ENCODE data around the gene ZCCHC7.

The ZCCHC7 gene

DNA sequence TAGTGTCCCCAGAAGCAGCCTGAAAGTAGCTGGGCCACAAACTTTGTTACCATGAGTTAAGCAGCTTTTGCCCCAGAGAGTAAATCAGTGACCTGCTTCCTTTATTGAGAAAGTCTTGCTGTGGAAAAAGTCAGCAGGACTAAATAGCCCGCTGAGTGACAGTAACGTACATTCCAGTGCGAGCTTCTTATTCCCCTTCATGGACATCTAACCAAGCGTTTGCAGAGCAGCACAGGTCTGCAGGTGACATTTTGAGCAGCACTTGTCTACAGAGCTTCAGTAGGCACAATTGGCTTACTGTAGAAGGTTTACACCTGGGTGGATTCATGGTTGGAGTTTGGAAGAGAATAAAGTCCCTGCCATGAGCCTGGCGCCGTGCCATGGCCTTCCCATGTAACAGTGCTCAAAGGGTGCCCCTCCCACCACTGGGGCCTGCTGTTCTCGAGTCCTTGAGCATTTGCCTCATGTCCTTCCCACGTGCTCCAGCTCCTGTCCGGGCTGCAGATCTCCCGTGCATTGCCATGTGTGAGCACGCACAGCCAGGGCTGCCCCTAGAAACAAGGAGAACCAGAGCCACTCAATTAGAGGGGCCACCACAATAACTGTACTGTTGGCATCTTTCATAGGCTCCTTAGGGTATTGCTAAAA lies 260.8 kb downstream of the ZCCHC7 start:
- H3K27ac ChIP-seq (ENCODE audit: low read length): peak overlapping the region; percentile 96
- peak overlapping the region; percentile 86 for H3K9ac ChIP-seq (ENCODE audit: low read length)

DNA sequence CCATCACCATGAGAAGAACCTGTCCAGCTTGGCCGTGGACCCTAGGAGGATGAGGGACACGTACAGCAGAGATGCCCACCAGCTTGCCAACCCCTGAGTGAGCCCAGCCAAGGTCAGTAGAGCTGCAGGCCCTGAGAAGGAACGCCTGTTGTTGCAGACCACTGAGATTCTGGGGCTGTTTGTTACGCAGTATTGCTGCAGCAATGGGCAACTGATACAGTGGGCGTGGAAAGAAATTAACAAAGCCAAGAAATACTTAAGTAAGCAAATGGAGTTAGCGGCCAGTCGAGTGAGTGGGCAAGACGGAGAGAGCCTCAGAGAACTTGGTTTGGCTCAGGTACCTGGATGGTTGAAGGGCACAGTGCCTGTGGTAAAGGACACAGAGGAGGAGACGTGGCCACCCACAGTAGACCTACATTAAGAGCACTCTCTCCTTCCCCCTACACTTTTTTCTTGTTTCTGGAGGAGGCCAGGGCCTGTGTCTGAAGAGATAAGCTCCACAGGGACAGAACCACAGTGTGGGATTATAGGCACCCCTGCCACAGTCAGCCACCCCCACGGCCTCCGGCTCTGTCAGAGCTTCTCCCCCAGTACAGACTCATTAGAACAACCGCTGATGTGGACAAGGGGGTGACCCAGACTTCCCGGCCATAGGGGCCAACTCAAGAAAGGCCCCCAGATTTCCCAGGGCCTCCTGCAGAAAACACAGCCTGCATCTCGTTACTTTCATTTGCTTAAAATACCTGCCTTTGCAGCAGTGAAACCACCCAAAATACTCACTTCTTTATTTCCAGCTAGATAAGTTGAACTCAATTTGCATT lies 262.0 kb downstream of the ZCCHC7 start:
- H3K4me1 ChIP-seq (ENCODE audit: low read length): peaks cover 85% of the 10 kb centered on the region
- TF ChIP-seq EZH2phosphoT487 (IDR thresholded peaks at IDR 0.05; ENCODE audit: low read depth): no peak
- TF ChIP-seq, protein P1, sequence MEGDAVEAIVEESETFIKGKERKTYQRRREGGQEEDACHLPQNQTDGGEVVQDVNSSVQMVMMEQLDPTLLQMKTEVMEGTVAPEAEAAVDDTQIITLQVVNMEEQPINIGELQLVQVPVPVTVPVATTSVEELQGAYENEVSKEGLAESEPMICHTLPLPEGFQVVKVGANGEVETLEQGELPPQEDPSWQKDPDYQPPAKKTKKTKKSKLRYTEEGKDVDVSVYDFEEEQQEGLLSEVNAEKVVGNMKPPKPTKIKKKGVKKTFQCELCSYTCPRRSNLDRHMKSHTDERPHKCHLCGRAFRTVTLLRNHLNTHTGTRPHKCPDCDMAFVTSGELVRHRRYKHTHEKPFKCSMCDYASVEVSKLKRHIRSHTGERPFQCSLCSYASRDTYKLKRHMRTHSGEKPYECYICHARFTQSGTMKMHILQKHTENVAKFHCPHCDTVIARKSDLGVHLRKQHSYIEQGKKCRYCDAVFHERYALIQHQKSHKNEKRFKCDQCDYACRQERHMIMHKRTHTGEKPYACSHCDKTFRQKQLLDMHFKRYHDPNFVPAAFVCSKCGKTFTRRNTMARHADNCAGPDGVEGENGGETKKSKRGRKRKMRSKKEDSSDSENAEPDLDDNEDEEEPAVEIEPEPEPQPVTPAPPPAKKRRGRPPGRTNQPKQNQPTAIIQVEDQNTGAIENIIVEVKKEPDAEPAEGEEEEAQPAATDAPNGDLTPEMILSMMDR (IDR thresholded peaks at IDR 0.05; ENCODE audit: low read depth, low read length): no peak
- H4K20me1 ChIP-seq (ENCODE audit: insufficient read depth, low read length): no peaks in the 10 kb centered on the region
- H3K9ac ChIP-seq (ENCODE audit: low read length): peak overlapping the region; percentile 93
- H3K4me3 ChIP-seq (ENCODE audit: low read length): no peak overlapping the region
- H2AFZ ChIP-seq (ENCODE audit: low read depth, low read length): no peak overlapping the region
- H3K27me3 ChIP-seq (ENCODE audit: low read depth, low read length): no peaks in the 10 kb centered on the region
- H3K4me2 ChIP-seq (ENCODE audit: low read length): peak overlapping the region; percentile 48
- peak overlapping the region; percentile 96 for H3K27ac ChIP-seq (ENCODE audit: low read length)
- H3K79me2 ChIP-seq (ENCODE audit: low read length): no peaks in the 10 kb centered on the region
- no peaks in the 10 kb centered on the region for H3K9me3 ChIP-seq (ENCODE audit: insufficient read depth, low read length)
- peaks cover 9% of the 10 kb centered on the region for H3K36me3 ChIP-seq (replicated peaks; ENCODE audit: low read depth, low read length)

More for the DNA sequence above, 260.8 kb downstream of the ZCCHC7 start:
- no peaks in the 10 kb centered on the region for H3K27me3 ChIP-seq (ENCODE audit: low read depth, low read length)
- H4K20me1 ChIP-seq (ENCODE audit: insufficient read depth, low read length): no peaks in the 10 kb centered on the region
- H3K36me3 ChIP-seq (replicated peaks; ENCODE audit: low read depth, low read length): peaks cover 9% of the 10 kb centered on the region
- no peak overlapping the region for H3K4me3 ChIP-seq (ENCODE audit: low read length)
- no peaks in the 10 kb centered on the region for H3K9me3 ChIP-seq (ENCODE audit: insufficient read depth, low read length)
- H3K4me1 ChIP-seq (ENCODE audit: low read length): peaks cover 92% of the 10 kb centered on the region
- H2AFZ ChIP-seq (ENCODE audit: low read depth, low read length): no peak overlapping the region
- peak overlapping the region; percentile 10; the same call in 1 of the 2 replicates for H3K4me2 ChIP-seq (ENCODE audit: low read length)
- TF ChIP-seq, protein P1 (IDR thresholded peaks at IDR 0.05; ENCODE audit: low read depth, low read length): no peak
- no peak for TF ChIP-seq EZH2phosphoT487 (IDR thresholded peaks at IDR 0.05; ENCODE audit: low read depth)
- no peaks in the 10 kb centered on the region for H3K79me2 ChIP-seq (ENCODE audit: low read length)

DNA sequence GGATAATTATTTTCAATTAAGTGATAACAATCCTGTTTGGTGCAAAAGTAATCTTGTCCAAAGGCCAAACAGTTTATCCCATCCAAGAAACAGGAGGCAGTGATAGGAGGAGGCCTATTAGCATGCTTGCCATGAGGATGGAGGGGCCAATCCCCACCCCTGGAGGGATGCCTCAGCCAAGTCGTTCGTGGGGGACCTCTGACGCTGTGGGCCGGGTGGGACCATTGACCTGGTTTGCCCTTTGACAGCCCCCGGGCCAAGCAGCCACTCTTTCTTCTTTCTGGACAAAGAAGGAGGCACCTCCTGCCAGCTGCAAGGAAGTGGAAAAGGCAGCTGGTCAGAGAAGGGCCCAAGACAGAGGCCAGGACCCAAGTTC lies 262.6 kb downstream of the ZCCHC7 start:
- peak overlapping the region; percentile 93 for H3K9ac ChIP-seq (ENCODE audit: low read length)
- H3K4me2 ChIP-seq (ENCODE audit: low read length): peak overlapping the region; percentile 48
- H3K79me2 ChIP-seq (ENCODE audit: low read length): no peaks in the 10 kb centered on the region
- no peak overlapping the region for H2AFZ ChIP-seq (ENCODE audit: low read depth, low read length)
- H3K36me3 ChIP-seq (replicated peaks; ENCODE audit: low read depth, low read length): peaks cover 9% of the 10 kb centered on the region
- H3K27ac ChIP-seq (ENCODE audit: low read length): peak overlapping the region; percentile 96
- peak overlapping the region; percentile 15; the same call in 1 of the 2 replicates for H3K4me3 ChIP-seq (ENCODE audit: low read length)
- H3K4me1 ChIP-seq (ENCODE audit: low read length): peaks cover 84% of the 10 kb centered on the region
- no peaks in the 10 kb centered on the region for H3K27me3 ChIP-seq (ENCODE audit: low read depth, low read length)
- no peaks in the 10 kb centered on the region for H4K20me1 ChIP-seq (ENCODE audit: insufficient read depth, low read length)
- no peaks in the 10 kb centered on the region for H3K9me3 ChIP-seq (ENCODE audit: insufficient read depth, low read length)
- TF ChIP-seq, protein P1 (IDR thresholded peaks at IDR 0.05; ENCODE audit: low read depth, low read length): no peak
- no peak for TF ChIP-seq EZH2phosphoT487 (IDR thresholded peaks at IDR 0.05; ENCODE audit: low read depth)

DNA sequence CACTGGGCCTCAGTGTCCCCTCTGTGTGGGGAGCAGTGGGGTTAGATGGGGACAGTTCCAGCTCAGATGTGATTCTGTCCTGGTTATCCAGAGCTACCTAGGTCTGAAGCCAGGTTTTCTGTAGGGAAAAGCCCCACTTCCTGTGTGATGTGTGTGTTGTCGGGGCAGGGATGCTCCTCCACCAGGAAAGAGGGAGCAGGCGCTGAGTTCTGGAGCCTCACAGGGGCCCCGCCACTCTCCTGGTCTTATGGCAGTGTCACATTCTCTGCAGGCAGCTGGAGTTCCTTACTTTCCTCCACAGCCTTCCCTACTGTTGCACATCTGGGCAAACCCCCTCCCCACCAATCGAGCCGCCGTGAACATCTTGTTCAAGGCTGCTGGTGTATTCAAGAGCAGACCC lies 263.0 kb downstream of the ZCCHC7 start:
- H3K36me3 ChIP-seq (replicated peaks; ENCODE audit: low read depth, low read length): peaks cover 9% of the 10 kb centered on the region
- H4K20me1 ChIP-seq (ENCODE audit: insufficient read depth, low read length): no peaks in the 10 kb centered on the region
- no peak overlapping the region; the same call in 1 of the 2 replicates for H3K4me3 ChIP-seq (ENCODE audit: low read length)
- peaks cover 82% of the 10 kb centered on the region for H3K4me1 ChIP-seq (ENCODE audit: low read length)
- TF ChIP-seq, protein P1 (IDR thresholded peaks at IDR 0.05; ENCODE audit: low read depth, low read length): no peak
- TF ChIP-seq EZH2phosphoT487 (IDR thresholded peaks at IDR 0.05; ENCODE audit: low read depth): no peak
- H3K27me3 ChIP-seq (ENCODE audit: low read depth, low read length): no peaks in the 10 kb centered on the region
- H3K27ac ChIP-seq (ENCODE audit: low read length): peak overlapping the region; percentile 96
- no peak overlapping the region for H2AFZ ChIP-seq (ENCODE audit: low read depth, low read length)
- peak overlapping the region; percentile 48 for H3K4me2 ChIP-seq (ENCODE audit: low read length)
- peak overlapping the region; percentile 93 for H3K9ac ChIP-seq (ENCODE audit: low read length)
- H3K79me2 ChIP-seq (ENCODE audit: low read length): no peaks in the 10 kb centered on the region
- no peaks in the 10 kb centered on the region for H3K9me3 ChIP-seq (ENCODE audit: insufficient read depth, low read length)

Data from OCI-LY3 (cell line).